ENCODE measurements around the gene C4orf36. TPM values are rescaled to one million over a fixed set of nuclear protein-coding genes. Genes with fewer than 3 reads are reported as not detected.

C4orf36 gene
- total and polyA plus RNA-seq, 2 donors (not counting 1 experiment from before 2014, with no cell fraction given): 0.24 TPM; not detected in 1

DNA sequence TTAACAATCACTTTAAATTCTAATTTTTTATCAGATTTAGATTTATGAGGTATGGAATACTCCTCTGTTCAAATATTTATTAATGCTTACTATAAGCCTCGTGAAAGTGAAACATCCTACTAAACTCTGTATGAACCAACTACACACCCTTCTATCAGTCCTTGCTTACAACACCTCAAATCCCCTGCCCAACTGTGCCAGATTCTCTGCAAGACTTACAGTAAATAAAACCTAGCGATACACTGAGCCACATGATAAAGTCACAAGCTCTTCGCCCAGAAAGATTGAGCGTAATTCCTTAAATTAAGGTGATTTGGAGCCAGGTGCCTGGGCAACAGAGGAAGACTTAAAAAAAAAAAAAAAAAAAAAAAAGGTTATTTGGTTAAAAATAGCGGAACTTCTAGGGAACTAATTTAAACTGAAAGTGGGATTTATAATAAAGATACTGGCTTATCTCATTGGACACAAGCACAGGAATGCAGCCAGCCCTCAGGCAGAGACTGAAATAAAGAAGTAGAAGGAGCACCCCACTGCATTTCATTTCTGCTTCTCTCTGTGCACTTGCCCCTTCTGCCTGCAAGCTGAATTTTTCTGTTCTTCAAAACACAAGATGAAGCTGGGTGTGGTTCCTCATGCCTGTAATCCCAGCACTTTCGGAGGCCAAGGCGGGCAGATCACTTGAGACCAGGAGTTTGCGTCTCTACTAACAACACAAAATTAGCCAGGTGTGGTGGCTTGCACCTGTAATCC, 17.5 kb upstream of the C4orf36 start:
- intact Hi-C loops (cut with micrococcal nuclease): no loop called here
- ATAC-seq (ENCODE audit: low read depth) (no peak), DNase-seq (no peak)
- 49% methylated on average over 3 of the region's 8 CpGs for WGBS (ENCODE audit: insufficient coverage)
- TF ChIP-seq, protein P1, sequence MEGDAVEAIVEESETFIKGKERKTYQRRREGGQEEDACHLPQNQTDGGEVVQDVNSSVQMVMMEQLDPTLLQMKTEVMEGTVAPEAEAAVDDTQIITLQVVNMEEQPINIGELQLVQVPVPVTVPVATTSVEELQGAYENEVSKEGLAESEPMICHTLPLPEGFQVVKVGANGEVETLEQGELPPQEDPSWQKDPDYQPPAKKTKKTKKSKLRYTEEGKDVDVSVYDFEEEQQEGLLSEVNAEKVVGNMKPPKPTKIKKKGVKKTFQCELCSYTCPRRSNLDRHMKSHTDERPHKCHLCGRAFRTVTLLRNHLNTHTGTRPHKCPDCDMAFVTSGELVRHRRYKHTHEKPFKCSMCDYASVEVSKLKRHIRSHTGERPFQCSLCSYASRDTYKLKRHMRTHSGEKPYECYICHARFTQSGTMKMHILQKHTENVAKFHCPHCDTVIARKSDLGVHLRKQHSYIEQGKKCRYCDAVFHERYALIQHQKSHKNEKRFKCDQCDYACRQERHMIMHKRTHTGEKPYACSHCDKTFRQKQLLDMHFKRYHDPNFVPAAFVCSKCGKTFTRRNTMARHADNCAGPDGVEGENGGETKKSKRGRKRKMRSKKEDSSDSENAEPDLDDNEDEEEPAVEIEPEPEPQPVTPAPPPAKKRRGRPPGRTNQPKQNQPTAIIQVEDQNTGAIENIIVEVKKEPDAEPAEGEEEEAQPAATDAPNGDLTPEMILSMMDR (IDR thresholded peaks at IDR 0.05): no peak
- no peak for TF ChIP-seq EZH2 (IDR thresholded peaks at IDR 0.05; ENCODE audit: borderline replicate concordance, insufficient read depth, low read depth, low read length, poor library complexity, severe bottlenecking)
- Mint-ChIP-seq H3K4me3 (no peak overlapping the region), H3K9me3 (ENCODE audit: insufficient read depth) (no peaks in the 10 kb centered on the region), H3K27me3 (no peaks in the 10 kb centered on the region), H3K27ac (no peak overlapping the region), H3K4me1 (peaks cover 32% of the 10 kb centered on the region)
- H2AFZ ChIP-seq (ENCODE audit: insufficient read depth, low read depth, low read length, poor library complexity, severe bottlenecking): no peak overlapping the region
- H3K9ac ChIP-seq (ENCODE audit: low read length): no peak overlapping the region
- H4K20me1 ChIP-seq (ENCODE audit: control insufficient read depth, insufficient read depth, low read length, poor library complexity, severe bottlenecking): no peaks in the 10 kb centered on the region
- no peaks in the 10 kb centered on the region for H3K27me3 ChIP-seq (replicated peaks in 1 of 4; ENCODE audit: control extremely low read depth in 1 of 4, control insufficient read depth in 3 of 4, insufficient read depth in 4 of 4, low read length in 3 of 4)
- CTCF ChIA-PET: interaction anchor here (0.6 to 7.3 kb wide), 4 partner anchors 13 to 184 kb away, joined by 3 to 44 read pairs (median 5); no protein-coding TSS in a partner anchor
- peak overlapping the region; percentile 5 for H3K4me2 ChIP-seq (replicated peaks; ENCODE audit: low read depth, low read length, poor library complexity, severe bottlenecking)
- no peak overlapping the region for H3K4me3 ChIP-seq (ENCODE audit: control extremely low read depth in 1 of 5, extremely low read depth in 1 of 5, insufficient read depth in 1 of 5, low read depth in 2 of 5, low read length in 4 of 5)
- H3K36me3 ChIP-seq (replicated peaks in 1 of 2; ENCODE audit: control extremely low read depth in 1 of 2, control insufficient read depth in 1 of 2, extremely low read depth in 1 of 2, insufficient read depth in 2 of 2, low read length in 1 of 2): no peaks in the 10 kb centered on the region
- POLR2A ChIA-PET: no interaction called here
- no peaks in the 10 kb centered on the region for H3K9me3 ChIP-seq (ENCODE audit: control extremely low read depth in 1 of 3, control insufficient read depth in 2 of 3, insufficient read depth in 1 of 3, low read length in 2 of 3)
- H3K4me1 ChIP-seq (ENCODE audit: control insufficient read depth in 2 of 2, insufficient read depth in 2 of 2, low read length in 2 of 2): peaks cover 26 to 31% of the 10 kb centered on the region in 2 donors
- H3K27ac ChIP-seq (ENCODE audit: low read length in 2 of 2): no peak overlapping the region
- H3K79me2 ChIP-seq (ENCODE audit: control insufficient read depth, insufficient read depth, low read length): no peaks in the 10 kb centered on the region

DNA sequence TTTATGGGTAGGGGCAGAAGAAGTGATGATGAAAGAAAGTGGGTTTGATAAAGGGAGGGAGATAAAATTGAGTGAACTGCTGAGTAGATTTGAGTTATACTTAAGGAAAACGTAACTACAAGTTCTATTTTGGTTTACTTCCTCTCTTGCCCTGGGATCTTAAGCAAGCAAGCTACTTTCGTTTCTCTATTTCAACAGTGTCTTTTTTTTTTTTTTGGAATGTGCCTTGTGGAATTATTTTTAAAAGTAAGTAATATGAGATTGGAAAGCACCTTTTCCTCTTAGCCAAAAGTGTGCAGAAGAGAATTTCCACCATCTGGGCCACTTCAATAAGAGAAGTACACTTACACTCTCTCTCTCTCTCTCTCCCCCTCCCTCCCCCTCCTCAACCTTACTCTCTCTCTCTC, 16.0 kb upstream of the C4orf36 start:
- peak overlapping the region; percentile 46 for H3K4me2 ChIP-seq (replicated peaks; ENCODE audit: low read depth, low read length, poor library complexity, severe bottlenecking)
- H3K9me3 Mint-ChIP-seq (ENCODE audit: insufficient read depth): no peaks in the 10 kb centered on the region
- H3K36me3 ChIP-seq (replicated peaks in 1 of 2; ENCODE audit: control extremely low read depth in 1 of 2, control insufficient read depth in 1 of 2, extremely low read depth in 1 of 2, insufficient read depth in 2 of 2, low read length in 1 of 2): no peaks in the 10 kb centered on the region
- peak overlapping the region; percentile 60 for H3K4me3 Mint-ChIP-seq
- H3K27me3 Mint-ChIP-seq: peaks cover 4% of the 10 kb centered on the region
- CTCF ChIA-PET: interaction anchor here (1.7 to 7.3 kb wide), 2 partner anchors 15 to 186 kb away, joined by 6 to 44 read pairs; no protein-coding TSS in a partner anchor
- peak overlapping the region; percentile 22 for H3K27ac Mint-ChIP-seq
- intact Hi-C loops (cut with micrococcal nuclease): no loop called here
- no peak overlapping the region for H2AFZ ChIP-seq (ENCODE audit: insufficient read depth, low read depth, low read length, poor library complexity, severe bottlenecking)
- no peak overlapping the region for H3K27ac ChIP-seq (ENCODE audit: low read length in 2 of 2)
- peaks cover 0 to 4% (median 0%) of the 10 kb centered on the region in 4 experiments for H3K27me3 ChIP-seq (replicated peaks in 1 of 4; ENCODE audit: control extremely low read depth in 1 of 4, control insufficient read depth in 3 of 4, insufficient read depth in 4 of 4, low read length in 3 of 4)
- H4K20me1 ChIP-seq (ENCODE audit: control insufficient read depth, insufficient read depth, low read length, poor library complexity, severe bottlenecking): no peaks in the 10 kb centered on the region
- H3K4me3 ChIP-seq (ENCODE audit: control extremely low read depth in 1 of 5, extremely low read depth in 1 of 5, insufficient read depth in 1 of 5, low read depth in 2 of 5, low read length in 4 of 5): no peak overlapping the region
- H3K4me1 Mint-ChIP-seq: peaks cover 32% of the 10 kb centered on the region
- no peaks in the 10 kb centered on the region for H3K79me2 ChIP-seq (ENCODE audit: control insufficient read depth, insufficient read depth, low read length)
- peaks cover 28 to 36% of the 10 kb centered on the region in 2 donors for H3K4me1 ChIP-seq (ENCODE audit: control insufficient read depth in 2 of 2, insufficient read depth in 2 of 2, low read length in 2 of 2)
- DNase-seq (peak; percentile 50), ATAC-seq (ENCODE audit: low read depth) (peak; percentile 24)
- WGBS (ENCODE audit: insufficient coverage): no CpG with 5 or more reads among the region's 2 CpGs
- TF ChIP-seq EZH2 (IDR thresholded peaks at IDR 0.05; ENCODE audit: borderline replicate concordance, insufficient read depth, low read depth, low read length, poor library complexity, severe bottlenecking): no peak
- TF ChIP-seq, protein P1 (IDR thresholded peaks at IDR 0.05): no peak
- H3K9ac ChIP-seq (ENCODE audit: low read length): no peak overlapping the region
- POLR2A ChIA-PET: interaction anchor here (0.7 kb wide), 1 partner anchor 28 kb away, joined by 3 read pairs; no protein-coding TSS in a partner anchor
- H3K9me3 ChIP-seq (ENCODE audit: control extremely low read depth in 1 of 3, control insufficient read depth in 2 of 3, insufficient read depth in 1 of 3, low read length in 2 of 3): no peaks in the 10 kb centered on the region
